ENCODE data around the gene JAKMIP2. TPM values are rescaled to one million over a fixed set of nuclear protein-coding genes. Genes with fewer than 3 reads are reported as not detected.

JAKMIP2 gene
- total and polyA plus RNA-seq, 2 donors (not counting 3 experiments of a cell fraction or from before 2014, with no cell fraction given) = not detected

GRCh38 chr5:147759441-147759840 lies 23.1 kb downstream of the JAKMIP2 start:
- no TSS peak for BruUV-seq (replicated peaks)
- no peaks in the 10 kb centered on the region for H3K4me1 ChIP-seq (ENCODE audit: control insufficient read depth, extremely low read depth, insufficient read depth, low read length)
- H3K9ac ChIP-seq (replicated peaks; ENCODE audit: extremely low read depth, insufficient read depth, low read length) = no peak overlapping the region
- no peaks in the 10 kb centered on the region for H3K36me3 ChIP-seq (ENCODE audit: control insufficient read depth in 2 of 2, extremely low read depth in 1 of 2, insufficient read depth in 2 of 2, low read length in 2 of 2)
- ChIA-PET POLR2A (no interaction called here), CTCF (no interaction called here)
- dilution Hi-C loops (cut with MboI; ENCODE audit: extremely low pct_ligation_motif_present, low sequenced_read_pairs) (no loop called here), intact Hi-C loops (cut with micrococcal nuclease) (no loop called here)
- no peaks in the 10 kb centered on the region for H3K9me3 ChIP-seq (replicated peaks; ENCODE audit: control insufficient read depth, insufficient read depth, low read length)
- TF ChIP-seq JUN (IDR thresholded peaks at IDR 0.05; ENCODE audit: borderline replicate concordance, insufficient read depth, insufficient read length, low read depth) (no peak), POLR2AphosphoS5 (IDR thresholded peaks at IDR 0.05; ENCODE audit: insufficient read depth, low read depth, low read length) (no peak), MYC (IDR thresholded peaks at IDR 0.05; ENCODE audit: low read depth, low read length) (no peak), EZH2 (IDR thresholded peaks at IDR 0.05; ENCODE audit: borderline replicate concordance, low read depth, low read length, severe bottlenecking) (no peak)
- no peak for DNase-seq (ENCODE audit: low read depth, low spot score)
- H4K20me1 ChIP-seq (replicated peaks; ENCODE audit: control insufficient read depth, extremely low read depth, insufficient read depth, low read length) = no peaks in the 10 kb centered on the region
- H3K27me3 ChIP-seq (ENCODE audit: control insufficient read depth in 2 of 2, insufficient read depth in 2 of 2, low read length in 2 of 2) = peaks cover 0 to 1% of the 10 kb centered on the region in 2 experiments
- no peak overlapping the region for H3K27ac ChIP-seq (ENCODE audit: insufficient read depth, low read depth, low read length)
- H3K4me2 ChIP-seq (ENCODE audit: insufficient read depth, low read length) = no peak overlapping the region
- no peaks in the 10 kb centered on the region for H3K9me1 ChIP-seq (replicated peaks; ENCODE audit: control insufficient read depth, extremely low read depth, insufficient read depth, low read length)
- no peaks in the 10 kb centered on the region for H3K79me2 ChIP-seq (ENCODE audit: control insufficient read depth, insufficient read depth, low read length)
- no peak overlapping the region for H3K4me3 ChIP-seq (replicated peaks in 1 of 3; ENCODE audit: insufficient read depth in 1 of 3, low read depth in 1 of 3, low read length in 3 of 3)
- H2AFZ ChIP-seq (ENCODE audit: low read depth, low read length) = no peak overlapping the region
- FAIRE-seq = no peak

DNA sequence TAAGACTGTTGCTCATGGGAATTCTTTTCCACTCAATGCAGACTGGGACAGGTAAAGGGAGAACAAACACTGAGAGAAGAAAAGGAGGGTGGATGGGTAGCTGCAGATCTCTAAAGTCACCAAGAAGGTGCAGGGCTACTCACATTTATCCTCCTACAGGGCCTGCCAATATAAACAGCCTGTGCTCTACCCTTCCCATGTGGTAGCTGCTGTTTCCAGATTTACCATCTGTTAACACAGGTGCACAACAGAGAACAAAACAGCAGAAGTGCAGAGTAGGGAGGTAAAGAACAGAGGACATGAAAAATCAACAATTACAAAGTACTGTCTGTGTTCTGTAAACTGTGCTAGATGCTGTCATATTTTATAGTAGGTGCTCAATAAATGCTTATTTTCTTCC lies 26.0 kb downstream of the JAKMIP2 start:
- no peaks in the 10 kb centered on the region for H4K20me1 ChIP-seq (replicated peaks; ENCODE audit: control insufficient read depth, extremely low read depth, insufficient read depth, low read length)
- H3K36me3 ChIP-seq (ENCODE audit: control insufficient read depth in 2 of 2, extremely low read depth in 1 of 2, insufficient read depth in 2 of 2, low read length in 2 of 2) = no peaks in the 10 kb centered on the region
- H3K9me1 ChIP-seq (replicated peaks; ENCODE audit: control insufficient read depth, extremely low read depth, insufficient read depth, low read length) = no peaks in the 10 kb centered on the region
- intact Hi-C loops (cut with micrococcal nuclease) (no loop called here), dilution Hi-C loops (cut with MboI; ENCODE audit: extremely low pct_ligation_motif_present, low sequenced_read_pairs) (no loop called here)
- ChIA-PET CTCF (no interaction called here), POLR2A (no interaction called here)
- DNase-seq (ENCODE audit: low read depth, low spot score) = no peak
- TF ChIP-seq CTCF (IDR thresholded peaks at IDR 0.05; ENCODE audit: extremely low read depth in 1 of 2, insufficient read depth in 1 of 2, low read depth in 1 of 2, low read length in 2 of 2) (no peak), GATA2 (IDR thresholded peaks at IDR 0.05; ENCODE audit: insufficient read depth, insufficient read length, low read depth, low read length) (no peak), POLR2AphosphoS5 (IDR thresholded peaks at IDR 0.05; ENCODE audit: insufficient read depth, low read depth, low read length) (no peak), FOS (IDR thresholded peaks at IDR 0.05; ENCODE audit: borderline replicate concordance, insufficient read depth, low read length) (no peak), POLR2A (IDR thresholded peaks at IDR 0.05; ENCODE audit: low read depth, low read length) (no peak), EZH2 (IDR thresholded peaks at IDR 0.05; ENCODE audit: borderline replicate concordance, low read depth, low read length, severe bottlenecking) (no peak), JUN (IDR thresholded peaks at IDR 0.05; ENCODE audit: borderline replicate concordance, insufficient read depth, insufficient read length, low read depth) (no peak)
- TF ChIP-seq, protein P1, sequence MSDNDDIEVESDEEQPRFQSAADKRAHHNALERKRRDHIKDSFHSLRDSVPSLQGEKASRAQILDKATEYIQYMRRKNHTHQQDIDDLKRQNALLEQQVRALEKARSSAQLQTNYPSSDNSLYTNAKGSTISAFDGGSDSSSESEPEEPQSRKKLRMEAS (IDR thresholded peaks at IDR 0.05; ENCODE audit: insufficient read depth, insufficient read length) = no peak
- no TSS peak for BruUV-seq (replicated peaks)
- H2AFZ ChIP-seq (ENCODE audit: low read depth, low read length) = no peak overlapping the region
- H3K27ac ChIP-seq (ENCODE audit: insufficient read depth, low read depth, low read length) = no peak overlapping the region
- H3K79me2 ChIP-seq (ENCODE audit: control insufficient read depth, insufficient read depth, low read length) = no peaks in the 10 kb centered on the region
- no peaks in the 10 kb centered on the region for H3K4me1 ChIP-seq (ENCODE audit: control insufficient read depth, extremely low read depth, insufficient read depth, low read length)
- no peak overlapping the region for H3K9ac ChIP-seq (replicated peaks; ENCODE audit: extremely low read depth, insufficient read depth, low read length)
- H3K27me3 ChIP-seq (ENCODE audit: control insufficient read depth in 2 of 2, insufficient read depth in 2 of 2, low read length in 2 of 2) = peaks cover 0 to 1% of the 10 kb centered on the region in 2 experiments
- no peaks in the 10 kb centered on the region for H3K9me3 ChIP-seq (replicated peaks; ENCODE audit: control insufficient read depth, insufficient read depth, low read length)
- no peak for FAIRE-seq
- no peak overlapping the region for H3K4me3 ChIP-seq (replicated peaks in 1 of 3; ENCODE audit: insufficient read depth in 1 of 3, low read depth in 1 of 3, low read length in 3 of 3)
- H3K4me2 ChIP-seq (ENCODE audit: insufficient read depth, low read length) = no peak overlapping the region
